A549 (cell line): Measurements from ENCODE around the gene ENAH. TPM values are rescaled to one million over a fixed set of nuclear protein-coding genes. Genes with fewer than 3 reads are reported as not detected.
A peak's percentile ranks its signal among the peaks of the same experiment; 100 is the strongest.

Experiments used
- ATAC-seq, 2 experiments: fragments of 200-7000 bp in 1 of 2; fragments of >200 bp in 1 of 2; cut with Nextera tagmentation in 1 of 2; cut with Tn5 transposase in 1 of 2; 3 replicates each; pipeline versions ENCODE4 v1.8.0 to v1.9.1; 2018 to 2020; ENCODE audit warnings: mild to moderate bottlenecking in 1 of 2, moderate library complexity in 1 of 2
- CTCF ChIA-PET: fragments of 300-600 bp; sonication (Branson Sonifier 250); formaldehyde crosslinking; extraction: SDS; loops from one replicate; lab custom pipeline; 2021; ENCODE audit warnings: antibody characterized with exemption, inconsistent platforms; lab: Yijun Ruan, JAX
- POLR2A ChIA-PET: fragments of 350-600 bp; formaldehyde crosslinking; extraction: SDS; loops from one replicate; lab custom pipeline; 2021; ENCODE audit warnings: antibody characterized with exemption, inconsistent platforms; lab: Yijun Ruan, JAX
- DNase-seq, 2 experiments: peaks; one replicate each; pipeline versions ENCODE4 v3.0.0 to v3.0.0-alpha.2; 2011 to 2016; ENCODE audit warnings: low read depth in 1 of 2, low spot score in 1 of 2
- FAIRE-seq: peaks from 2 replicates; lab custom pipeline; 2011; peaks lifted over from hg19 to GRCh38; lab: Jason Lieb, UNC
- H3K27ac ChIP-seq, 2 experiments: fragments of >200 bp; sonication (Bioruptor Twin); formaldehyde crosslinking; 3 replicates each; pipeline ENCODE4 v1.5.1; 2016 to 2017
- H3K4me1 ChIP-seq: fragments of >200 bp; sonication (Bioruptor Twin); formaldehyde crosslinking; 3 replicates; pipeline ENCODE4 v1.6.1; 2016
- H3K4me2 ChIP-seq: fragments of >200 bp; sonication (Bioruptor Twin); formaldehyde crosslinking; 3 replicates; pipeline ENCODE4 v1.6.1; 2016
- H3K4me3 ChIP-seq: fragments of >200 bp; sonication (Bioruptor Twin); formaldehyde crosslinking; 3 replicates; pipeline ENCODE4 v1.5.1; 2016
- H3K9me3 ChIP-seq: fragments of >200 bp; sonication (Bioruptor Twin); formaldehyde crosslinking; 3 replicates; pipeline ENCODE4 v1.6.1; 2016
- ATOH8 ChIP-seq: fragments of 250-450 bp; sonication (Bioruptor Pico); IDR thresholded peaks from 2 replicates; pipeline ENCODE4 v1.5.0; 2020; ENCODE audit warnings: low read depth, mild to moderate bottlenecking, moderate library complexity
- BHLHE40 ChIP-seq: IDR thresholded peaks from 2 replicates; pipeline ENCODE4 v1.6.1; 2012; ENCODE audit warnings: low read depth, low read length, inconsistent platforms
- CTCF ChIP-seq: fragments of >200 bp; sonication (Bioruptor Twin); formaldehyde crosslinking; IDR thresholded peaks from 3 replicates; pipeline ENCODE4 v1.5.1; 2016
- EHMT2 ChIP-seq: fragments of 200-600 bp; sonication (generic); IDR thresholded peaks from 2 replicates; pipeline ENCODE4 v1.6.1; 2016; ENCODE audit warnings: antibody characterized with exemption, low read depth, mild to moderate bottlenecking, moderate library complexity
- FOXS1 ChIP-seq: fragments of 250-450 bp; sonication (Bioruptor Pico); IDR thresholded peaks from 2 replicates; pipeline ENCODE4 v1.5.0; 2020; ENCODE audit warnings: mild to moderate bottlenecking, moderate library complexity
- HES2 ChIP-seq: fragments of >200 bp; sonication (Bioruptor Twin); formaldehyde crosslinking; IDR thresholded peaks from 2 replicates; pipeline ENCODE4 v1.6.1; 2016
- HOXA7 ChIP-seq: fragments of 250-450 bp; sonication (Bioruptor Pico); IDR thresholded peaks from 2 replicates; pipeline ENCODE4 v1.5.0; 2020; ENCODE audit warnings: mild to moderate bottlenecking, moderate library complexity
- HOXB13 ChIP-seq: fragments of 250-450 bp; sonication (Bioruptor Pico); IDR thresholded peaks from 2 replicates; pipeline ENCODE4 v1.5.0; 2020; ENCODE audit warnings: low read depth, mild to moderate bottlenecking, moderate library complexity
- HOXB5 ChIP-seq: fragments of 250-450 bp; sonication (Bioruptor Pico); IDR thresholded peaks from 2 replicates; pipeline ENCODE4 v1.5.0; 2020; ENCODE audit warnings: mild to moderate bottlenecking, moderate library complexity
- JUNB ChIP-seq: fragments of >200 bp; sonication (Bioruptor Twin); formaldehyde crosslinking; IDR thresholded peaks from 2 replicates; pipeline ENCODE4 v1.6.1; 2016
- KDM1A ChIP-seq: fragments of 200-600 bp; sonication (generic); IDR thresholded peaks from 2 replicates; pipeline ENCODE4 v1.6.1; 2016; ENCODE audit warnings: low read depth, mild to moderate bottlenecking
- KDM5A ChIP-seq: fragments of 200-600 bp; sonication (generic); IDR thresholded peaks from 2 replicates; pipeline ENCODE4 v1.6.1; 2016; ENCODE audit warnings: antibody characterized with exemption, mild to moderate bottlenecking
- MAX ChIP-seq: IDR thresholded peaks from 2 replicates; pipeline ENCODE4 v1.6.1; 2012
- MYC ChIP-seq: IDR thresholded peaks from 2 replicates; pipeline ENCODE4 v1.6.1; 2012; ENCODE audit warnings: mild to moderate bottlenecking, inconsistent platforms, low read length, improper control_type of control experiment, borderline replicate concordance
- NFE2L2 ChIP-seq: fragments of 150-350 bp; conservative IDR thresholded peaks from 2 replicates; pipeline ENCODE4 v1.6.1; 2014; ENCODE audit warnings: low read length
- NPAS2 ChIP-seq: fragments of 250-450 bp; sonication (Bioruptor Pico); IDR thresholded peaks from 2 replicates; pipeline ENCODE4 v1.8.0; 2022; ENCODE audit warnings: mild to moderate bottlenecking, moderate library complexity, borderline replicate concordance
- NR3C1 ChIP-seq: fragments of >200 bp; sonication (Bioruptor Twin); formaldehyde crosslinking; IDR thresholded peaks from 3 replicates; pipeline ENCODE4 v1.6.1; 2017
- PHF8 ChIP-seq: fragments of 200-600 bp; sonication (generic); IDR thresholded peaks from 2 replicates; pipeline ENCODE4 v1.6.1; 2016; ENCODE audit warnings: low read depth, mild to moderate bottlenecking, antibody characterized with exemption, moderate library complexity, borderline replicate concordance
- RARB ChIP-seq: fragments of 250-450 bp; sonication (Bioruptor Pico); IDR thresholded peaks from 2 replicates; pipeline ENCODE4 v1.8.0; 2021; ENCODE audit warnings: mild to moderate bottlenecking, moderate library complexity
- RCOR1 ChIP-seq: fragments of 150-350 bp; IDR thresholded peaks from 2 replicates; pipeline ENCODE4 v1.6.1; 2014; ENCODE audit warnings: antibody characterized with exemption, low read length, low read depth
- RFX5 ChIP-seq: fragments of 450-650 bp; IDR thresholded peaks from 2 replicates; pipeline ENCODE4 v1.7.1; 2014; ENCODE audit warnings: antibody characterized with exemption, mild to moderate bottlenecking, moderate library complexity
- RNF2 ChIP-seq: fragments of 200-600 bp; sonication (generic); IDR thresholded peaks from 2 replicates; pipeline ENCODE4 v1.6.1; 2016; ENCODE audit warnings: low read depth, mild to moderate bottlenecking, antibody characterized with exemption, moderate library complexity, borderline replicate concordance
- SREBF2 ChIP-seq: fragments of 450-650 bp; IDR thresholded peaks from 2 replicates; pipeline ENCODE4 v1.6.1; 2014; ENCODE audit warnings: mild to moderate bottlenecking, moderate library complexity
- TP53 ChIP-seq: fragments of 250-450 bp; sonication (Bioruptor Pico); IDR thresholded peaks from 2 replicates; pipeline ENCODE4 v1.5.0; 2021; ENCODE audit warnings: mild to moderate bottlenecking, moderate library complexity
- ZFP36 ChIP-seq: fragments of 450-650 bp; IDR thresholded peaks from 2 replicates; pipeline ENCODE4 v1.6.1; 2014; ENCODE audit warnings: borderline replicate concordance; ENCODE audit not compliant: partially characterized antibody
- WGBS: methylation state at CpG from one replicate; pipeline ENCODE4 v1.1.6; 2017; ENCODE audit errors: missing lambda C conversion rate; 5-methylcytosine and 5-hydroxymethylcytosine counted together
- polyA plus RNA-seq, 4 experiments: library from polyadenylated mRNA; depleted of rRNA in 3 of 4; stranded (reverse); fragments of >200 nt; fragmentation: RNase III in 1 of 4; extraction: RNeasy Plus Mini Kit Qiagen cat#74134 plus additional on column Dnase treatment in 1 of 4; gene quantifications; 2 replicates in 3 of 4; 3 replicates in 1 of 4; pipeline ENCODE4 v1.2.3, GENCODE V29; 2011 to 2017

Gene ENAH
- polyA plus RNA-seq, 2 of the 4 experiments (the other 2 are of a cell fraction), result 142 to 155 TPM

- H3K4me3 ChIP-seq, result no peak overlapping the region
These were observed 206.3 kb downstream of the ENAH start for GRCh38 chr1:225446595-225446960.

GRCh38 chr1:225445639-225446594 lies 207.0 kb downstream of the ENAH start:
- FAIRE-seq, result no peak
- no peak for DNase-seq
- Histone ChIP-seq H3K9me3 (no peaks in the 10 kb centered on the region), H3K4me1 (peaks cover 44% of the 10 kb centered on the region), H3K4me3 (no peak overlapping the region), H3K27ac (peak overlapping the region in 1 of 2 experiments; percentile 84; a peak in 4 of 6 replicates), H3K4me2 (no peak overlapping the region)
- TF ChIP-seq JUNB (no peak), NPAS2 (CRISPR knock-in tag) (no peak), BHLHE40 (no peak), HES2 (no peak), MYC (no peak), MAX (no peak), TP53 (CRISPR knock-in tag) (no peak), HOXB5 (CRISPR knock-in tag) (no peak), PHF8 (no peak), KDM1A (no peak), ATOH8 (CRISPR knock-in tag) (no peak), RARB (CRISPR knock-in tag) (no peak), RFX5 (no peak), NFE2L2 (no peak), RCOR1 (no peak), ZFP36 (no peak), NR3C1 (no peak), HOXB13 (no peak)
- no peak for ATAC-seq
- 79% methylated on average over 9 of the region's 9 CpGs for WGBS
- ChIA-PET POLR2A (no interaction called here), CTCF (interaction anchor here (0.5 to 2.5 kb wide), 8 partner anchors 9 to 542 kb away, joined by 3 to 9 read pairs (median 3); no protein-coding TSS in a partner anchor)

More at GRCh38 chr1:225446595-225446960, 206.3 kb downstream of the ENAH start:
- ATAC-seq (no peak), FAIRE-seq (no peak), DNase-seq (no peak)
- Histone ChIP-seq H3K27ac (peak overlapping the region in 1 of 2 experiments; percentile 84; a peak in 3 of 6 replicates), H3K4me1 (peaks cover 38% of the 10 kb centered on the region), H3K4me2 (no peak overlapping the region), H3K9me3 (no peaks in the 10 kb centered on the region)
- TF ChIP-seq HOXA7 (no peak), RFX5 (no peak), RCOR1 (no peak), ATOH8 (CRISPR knock-in tag) (no peak), HOXB5 (CRISPR knock-in tag) (no peak), EHMT2 (no peak), HOXB13 (no peak)
- CTCF ChIA-PET, result interaction anchor here (0.5 to 2.5 kb wide), 5 partner anchors 8 to 541 kb away, joined by 3 to 9 read pairs (median 3); partner anchors contain the start of gene LBR
- 71% methylated on average over 7 of the region's 7 CpGs for WGBS
- POLR2A ChIA-PET, result no interaction called here

- ChIA-PET POLR2A (no interaction called here), CTCF (interaction anchor here (0.8 to 1.2 kb wide), 4 partner anchors 18 to 124 kb away, joined by 3 to 4 read pairs (median 4); no protein-coding TSS in a partner anchor)
- WGBS, result 82% methylated on average over 3 of the region's 3 CpGs
- no peak for FAIRE-seq
- DNase-seq, result no peak
- Histone ChIP-seq H3K4me2 (peak overlapping the region; percentile 39), H3K9me3 (no peaks in the 10 kb centered on the region), H3K4me1 (peaks cover 37% of the 10 kb centered on the region), H3K4me3 (no peak overlapping the region), H3K27ac (peak overlapping the region; percentile 29 to 77; a peak in 4 of 6 replicates)
- ATAC-seq, result no peak
- TF ChIP-seq RNF2, result no peak
- no peak for TF ChIP-seq SREBF2
- TF ChIP-seq JUNB, result no peak
- no peak for TF ChIP-seq CTCF
- no peak for TF ChIP-seq KDM5A
- TF ChIP-seq NFE2L2, result no peak
- TF ChIP-seq PHF8, result no peak
- TF ChIP-seq FOXS1 (CRISPR knock-in tag), result no peak
- TF ChIP-seq KDM1A, result no peak
These were observed 210.8 kb downstream of the ENAH start for GRCh38 chr1:225442123-225442505.
